Caco-2 (cell line): ENCODE data around the gene PGM1. TPM values are rescaled to one million over a fixed set of nuclear protein-coding genes. Genes with fewer than 3 reads are reported as not detected.

Experiments used
- BruUV-seq: library from RNA; stranded (reverse); fragments of 400-500 nt; replicated peaks from 2 replicates; lab custom pipeline; 2021; lab: Mats Ljungman, UMichigan
- CTCF ChIA-PET: fragments of 300-600 bp; sonication (Branson Sonifier 250); formaldehyde crosslinking; loops from one replicate; lab custom pipeline; 2022; ENCODE audit warnings: antibody characterized with exemption; lab: Charles Lee
- POLR2A ChIA-PET: fragments of 300-600 bp; sonication (Branson Sonifier 250); formaldehyde crosslinking; loops from one replicate; lab custom pipeline; 2022; ENCODE audit warnings: antibody characterized with exemption; lab: Charles Lee
- DNase-seq, 2 experiments: peaks; one replicate each; pipeline versions ENCODE4 v3.0.0 to v3.0.0-alpha.2; 2020 to 2022
- H3K27me3 ChIP-seq: replicated peaks from 2 replicates; pipeline ENCODE4 v1.6.0; 2011; ENCODE audit warnings: low read length; ENCODE audit not compliant: control insufficient read depth, insufficient read depth
- H3K36me3 ChIP-seq: 2 replicates; pipeline ENCODE4 v1.5.1; 2011; ENCODE audit warnings: low read length; ENCODE audit not compliant: control insufficient read depth, insufficient read depth
- H3K4me1 ChIP-seq: fragments of 250-450 bp; sonication (Bioruptor Pico); 2 replicates; pipeline ENCODE4 v1.5.1; 2020; ENCODE audit warnings: mild to moderate bottlenecking
- H3K4me3 ChIP-seq: 2 replicates; pipeline ENCODE4 v1.5.1; 2011; ENCODE audit warnings: low read depth, mild to moderate bottlenecking, control low read depth, low read length
- H3K9me3 ChIP-seq: fragments of 250-450 bp; sonication (Bioruptor Pico); 2 replicates; pipeline ENCODE4 v1.5.1; 2020; ENCODE audit warnings: mild to moderate bottlenecking, moderate library complexity
- H3K27ac Mint-ChIP-seq: one replicate; pipeline ENCODE4 v1.8.0; 2022; ENCODE audit warnings: mixed read lengths; ENCODE audit not compliant: unreplicated experiment
- H3K27me3 Mint-ChIP-seq: one replicate; pipeline ENCODE4 v1.8.0; 2022; ENCODE audit warnings: mixed read lengths; ENCODE audit not compliant: insufficient read depth, unreplicated experiment
- H3K36me3 Mint-ChIP-seq: one replicate; pipeline ENCODE4 v1.8.0; 2022; ENCODE audit warnings: mild to moderate bottlenecking, mixed read lengths; ENCODE audit not compliant: insufficient read depth, unreplicated experiment
- H3K4me1 Mint-ChIP-seq: one replicate; pipeline ENCODE4 v1.8.0; 2022; ENCODE audit warnings: low read depth, mixed read lengths; ENCODE audit not compliant: unreplicated experiment
- H3K4me3 Mint-ChIP-seq: one replicate; pipeline ENCODE4 v1.8.0; 2022; ENCODE audit warnings: mild to moderate bottlenecking, moderate library complexity, mixed read lengths; ENCODE audit not compliant: unreplicated experiment
- H3K9me3 Mint-ChIP-seq: one replicate; pipeline ENCODE4 v1.8.0; 2022; ENCODE audit warnings: mixed read lengths; ENCODE audit not compliant: unreplicated experiment
- CTCF ChIP-seq, 2 experiments: fragments of 200-600 bp in 1 of 2; IDR thresholded peaks; 1 replicate in 1 of 2; 2 replicates in 1 of 2; pipeline versions ENCODE4 v1.5.1 to v1.8.0; 2011 to 2022; ENCODE audit warnings: antibody characterized with exemption in 1 of 2, control low read depth in 1 of 2, inconsistent platforms in 1 of 2, low read depth in 1 of 2, low read length in 1 of 2, mild to moderate bottlenecking in 1 of 2, moderate library complexity in 1 of 2; ENCODE audit not compliant: insufficient read depth in 1 of 2, severe bottlenecking in 1 of 2, unreplicated experiment in 1 of 2
- intact Hi-C: fragments of 100-400 bp; cut with micrococcal nuclease; formaldehyde crosslinking; loops from one replicate; pipeline ENCODE4 v1.10.0; 2022; ENCODE audit not compliant: unreplicated experiment
- total RNA-seq: library from RNA; stranded (reverse); gene quantifications from 2 replicates; pipeline ENCODE4 v1.2.3, GENCODE V29; 2022

The PGM1 gene
- total RNA-seq, 1 experiment from 2014 or later = 22.5 TPM

- H3K9me3 ChIP-seq = no peaks in the 10 kb centered on the region
- H3K27me3 ChIP-seq = no peaks in the 10 kb centered on the region
- H3K4me1 ChIP-seq = peaks cover 9% of the 10 kb centered on the region
- H3K36me3 ChIP-seq = no peaks in the 10 kb centered on the region
- no peak for TF ChIP-seq CTCF (IDR thresholded peaks at IDR 0.05; ENCODE audit: insufficient read depth in 1 of 2, low read depth in 1 of 2, low read length in 1 of 2, severe bottlenecking in 1 of 2, unreplicated experiment in 1 of 2)
- POLR2A ChIA-PET = no interaction called here
- no peak for DNase-seq
- Mint-ChIP-seq H3K4me3 (no peak overlapping the region), H3K4me1 (peaks cover 16% of the 10 kb centered on the region), H3K36me3 (no peaks in the 10 kb centered on the region), H3K9me3 (peaks cover 13% of the 10 kb centered on the region), H3K27me3 (no peaks in the 10 kb centered on the region), H3K27ac (peak overlapping the region; percentile 67)
- no peak overlapping the region for H3K4me3 ChIP-seq
- intact Hi-C loops = loop anchor here (10.0 kb wide), 1 partner anchor 377 kb away; no protein-coding TSS in a partner anchor
- CTCF ChIA-PET = no interaction called here
- no TSS peak for BruUV-seq
Observed at GRCh38 chr1:63678200-63678599, 85.0 kb downstream of the PGM1 start.

GRCh38 chr1:63679076-63679475, 85.9 kb downstream of the PGM1 start:
- Mint-ChIP-seq H3K4me3 (no peak overlapping the region), H3K9me3 (peaks cover 13% of the 10 kb centered on the region), H3K27me3 (no peaks in the 10 kb centered on the region), H3K27ac (no peak overlapping the region), H3K36me3 (no peaks in the 10 kb centered on the region), H3K4me1 (peaks cover 15% of the 10 kb centered on the region)
- Histone ChIP-seq H3K4me3 (no peak overlapping the region), H3K4me1 (peaks cover 9% of the 10 kb centered on the region), H3K27me3 (no peaks in the 10 kb centered on the region), H3K9me3 (no peaks in the 10 kb centered on the region), H3K36me3 (no peaks in the 10 kb centered on the region)
- ChIA-PET POLR2A (no interaction called here), CTCF (no interaction called here)
- intact Hi-C loops = loop anchor here (10.0 kb wide), 1 partner anchor 376 kb away; no protein-coding TSS in a partner anchor
- TF ChIP-seq CTCF (IDR thresholded peaks at IDR 0.05; ENCODE audit: insufficient read depth in 1 of 2, low read depth in 1 of 2, low read length in 1 of 2, severe bottlenecking in 1 of 2, unreplicated experiment in 1 of 2) = no peak
- DNase-seq = no peak
- BruUV-seq = no TSS peak

- no peak for DNase-seq
- no peaks in the 10 kb centered on the region for H3K9me3 ChIP-seq
- H3K27me3 ChIP-seq = no peaks in the 10 kb centered on the region
- ChIA-PET POLR2A (no interaction called here), CTCF (no interaction called here)
- no peak for TF ChIP-seq CTCF (IDR thresholded peaks at IDR 0.05; ENCODE audit: insufficient read depth in 1 of 2, low read depth in 1 of 2, low read length in 1 of 2, severe bottlenecking in 1 of 2, unreplicated experiment in 1 of 2)
- peaks cover 8% of the 10 kb centered on the region for H3K4me1 ChIP-seq
- H3K27me3 Mint-ChIP-seq = no peaks in the 10 kb centered on the region
- H3K36me3 ChIP-seq = no peaks in the 10 kb centered on the region
- peaks cover 13% of the 10 kb centered on the region for H3K9me3 Mint-ChIP-seq
- H3K4me3 ChIP-seq = no peak overlapping the region
- H3K4me3 Mint-ChIP-seq = no peak overlapping the region
- peaks cover 9% of the 10 kb centered on the region for H3K4me1 Mint-ChIP-seq
- H3K36me3 Mint-ChIP-seq = no peaks in the 10 kb centered on the region
- no peak overlapping the region for H3K27ac Mint-ChIP-seq
- no TSS peak for BruUV-seq
- intact Hi-C loops = loop anchor here (10.0 kb wide), 1 partner anchor 375 kb away; no protein-coding TSS in a partner anchor
Observed at GRCh38 chr1:63679589-63679988, 86.4 kb downstream of the PGM1 start.
